ENCODE measurements around the gene SPTBN1. TPM values are rescaled to one million over a fixed set of nuclear protein-coding genes. Genes with fewer than 3 reads are reported as not detected.

Gene SPTBN1
- total and polyA plus RNA-seq, 2 donors (not counting 3 experiments of a cell fraction or from before 2014, with no cell fraction given), result 63.3 to 320 TPM

GRCh38 chr2:54641988-54642387 is 185.9 kb downstream of the SPTBN1 start:
- H3K9me3 ChIP-seq (replicated peaks; ENCODE audit: control insufficient read depth, insufficient read depth, low read length), result no peaks in the 10 kb centered on the region

More at GRCh38 chr2:54641988-54642387, 185.9 kb downstream of the SPTBN1 start:
- Histone ChIP-seq H3K4me3 (replicated peaks in 1 of 3; ENCODE audit: insufficient read depth in 1 of 3, low read depth in 1 of 3, low read length in 3 of 3) (no peak overlapping the region), H3K4me1 (ENCODE audit: control insufficient read depth, extremely low read depth, insufficient read depth, low read length) (peaks cover 3% of the 10 kb centered on the region), H4K20me1 (replicated peaks; ENCODE audit: control insufficient read depth, extremely low read depth, insufficient read depth, low read length) (no peaks in the 10 kb centered on the region), H2AFZ (ENCODE audit: low read depth, low read length) (no peak overlapping the region), H3K79me2 (ENCODE audit: control insufficient read depth, insufficient read depth, low read length) (peaks cover 24% of the 10 kb centered on the region), H3K27me3 (ENCODE audit: control insufficient read depth in 2 of 2, insufficient read depth in 2 of 2, low read length in 2 of 2) (no peaks in the 10 kb centered on the region), H3K36me3 (ENCODE audit: control insufficient read depth in 2 of 2, extremely low read depth in 1 of 2, insufficient read depth in 2 of 2, low read length in 2 of 2) (peaks cover 43% of the 10 kb centered on the region in 2 experiments), H3K9ac (replicated peaks; ENCODE audit: extremely low read depth, insufficient read depth, low read length) (no peak overlapping the region), H3K4me2 (ENCODE audit: insufficient read depth, low read length) (no peak overlapping the region), H3K9me1 (replicated peaks; ENCODE audit: control insufficient read depth, extremely low read depth, insufficient read depth, low read length) (no peaks in the 10 kb centered on the region), H3K27ac (ENCODE audit: insufficient read depth, low read depth, low read length) (no peak overlapping the region)
- BruUV-seq (replicated peaks), result no TSS peak
- no peak for DNase-seq (ENCODE audit: low read depth, low spot score)
- intact Hi-C loops (cut with micrococcal nuclease), result no loop called here
- no peak for TF ChIP-seq GATA2 (IDR thresholded peaks at IDR 0.05; ENCODE audit: insufficient read depth, insufficient read length, low read depth, low read length)
- TF ChIP-seq MAX (IDR thresholded peaks at IDR 0.05; ENCODE audit: insufficient read depth, insufficient read length), result no peak
- TF ChIP-seq CTCF (IDR thresholded peaks at IDR 0.05; ENCODE audit: extremely low read depth in 1 of 2, insufficient read depth in 1 of 2, low read depth in 1 of 2, low read length in 2 of 2), result no peak
- TF ChIP-seq EZH2 (IDR thresholded peaks at IDR 0.05; ENCODE audit: borderline replicate concordance, low read depth, low read length, severe bottlenecking), result no peak
- no peak for TF ChIP-seq JUN (IDR thresholded peaks at IDR 0.05; ENCODE audit: borderline replicate concordance, insufficient read depth, insufficient read length, low read depth)
- TF ChIP-seq POLR2A (IDR thresholded peaks at IDR 0.05; ENCODE audit: low read depth, low read length), result no peak
- no peak for TF ChIP-seq POLR2AphosphoS5 (IDR thresholded peaks at IDR 0.05; ENCODE audit: insufficient read depth, low read depth, low read length)
- no peak for TF ChIP-seq MYC (IDR thresholded peaks at IDR 0.05; ENCODE audit: low read depth, low read length)
- no peak for TF ChIP-seq FOS (IDR thresholded peaks at IDR 0.05; ENCODE audit: borderline replicate concordance, insufficient read depth, low read length)
- dilution Hi-C loops (cut with MboI; ENCODE audit: extremely low pct_ligation_motif_present, low sequenced_read_pairs), result no loop called here
- POLR2A ChIA-PET, result no interaction called here
- no peak for FAIRE-seq
- CTCF ChIA-PET, result interaction anchor here (1.0 to 2.1 kb wide), 5 partner anchors 23 to 534 kb away, joined by 3 to 8 read pairs (median 3); no protein-coding TSS in a partner anchor
